Stimulated activated CD8-positive, alpha-beta memory T cell treated with anti-CD3 and anti-CD28 coated beads, Interleukin-7, amount 100 ng/mL, for 1 hour (primary cell): ENCODE results near the gene HEXB.
"Not testable (repeated sequence)": the region's sequence is repeated elsewhere in the genome, so short reads cannot be mapped to it uniquely, and the experiment has no call there.

Source experiments
- DNase-seq, 2 donors: peaks; one replicate each; pipeline ENCODE4 v3.0.0-alpha.2; 2020; ENCODE audit warnings: low read depth in 2 of 2

The HEXB gene

GRCh38 chr5:74659172-74659571, 25.9 kb upstream of the HEXB start:
- no peak for DNase-seq

GRCh38 chr5:74660140-74660539, 24.9 kb upstream of the HEXB start:
- no peak for DNase-seq

- DNase-seq = no peak
Observed at GRCh38 chr5:74660873-74661272, 24.2 kb upstream of the HEXB start.

- no peak for DNase-seq
Observed at GRCh38 chr5:74664551-74664950, 20.5 kb upstream of the HEXB start.

GRCh38 chr5:74665273-74665672, 19.8 kb upstream of the HEXB start:
- DNase-seq = no peak

GRCh38 chr5:74665816-74666215, 19.2 kb upstream of the HEXB start:
- no peak for DNase-seq

GRCh38 chr5:74667396-74667795, 17.6 kb upstream of the HEXB start:
- DNase-seq = no peak

GRCh38 chr5:74669821-74670220, 15.2 kb upstream of the HEXB start:
- no peak for DNase-seq

GRCh38 chr5:74670396-74671038, 14.5 kb upstream of the HEXB start:
- no peak for DNase-seq

- no peak for DNase-seq
Observed at GRCh38 chr5:74672215-74672877, 12.7 kb upstream of the HEXB start.

GRCh38 chr5:74673011-74673790, 11.8 kb upstream of the HEXB start:
- DNase-seq = no peak

GRCh38 chr5:74676466-74676865, 8.6 kb upstream of the HEXB start:
- not testable (repeated sequence) for DNase-seq

GRCh38 chr5:74678123-74678522, 6.9 kb upstream of the HEXB start:
- DNase-seq = not testable (repeated sequence)

GRCh38 chr5:74679300-74679699, 5.7 kb upstream of the HEXB start:
- not testable (repeated sequence) for DNase-seq

- no peak for DNase-seq
Observed at GRCh38 chr5:74679966-74680365, 5.1 kb upstream of the HEXB start.

- no peak for DNase-seq
Observed at GRCh38 chr5:74685979-74686631, 1.1 kb downstream of the HEXB start.

- DNase-seq = no peak
Observed at GRCh38 chr5:74686962-74687751, 2.1 kb downstream of the HEXB start.

- DNase-seq = no peak
Observed at GRCh38 chr5:74693191-74693590, 8.2 kb downstream of the HEXB start.

- no peak for DNase-seq
Observed at GRCh38 chr5:74717596-74717995, 32.6 kb downstream of the HEXB start.

- no peak for DNase-seq
Observed at GRCh38 chr5:74722271-74722670, 37.2 kb downstream of the HEXB start.

GRCh38 chr5:74725331-74725730, 40.3 kb downstream of the HEXB start:
- no peak for DNase-seq

GRCh38 chr5:74736759-74737158, 51.7 kb downstream of the HEXB start:
- DNase-seq = no peak
